ENCODE measurements around the gene REG4.

REG4 gene

DNA sequence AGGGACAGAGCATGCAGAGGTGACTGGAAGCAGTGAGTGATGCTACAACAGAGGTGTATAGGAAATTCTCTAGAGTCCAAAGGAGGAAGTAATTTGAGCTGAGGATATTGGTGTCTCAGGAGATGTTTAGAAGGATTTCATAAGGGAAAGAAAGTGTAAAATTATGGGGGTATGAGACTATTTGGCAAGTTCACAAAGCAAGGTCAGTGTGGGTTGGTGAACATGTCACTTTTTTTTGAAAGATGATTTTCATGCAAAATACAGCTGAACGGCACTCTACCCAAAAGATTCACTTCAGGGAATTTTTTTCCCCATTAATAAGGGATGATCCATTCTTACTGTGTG, 66.7 kb downstream of the REG4 start:
- TF ChIP-seq CTCF (conservative IDR thresholded peaks at IDR 0.05; ENCODE audit: low read depth, low read length) = no peak
- no peak overlapping the region for H3K4me3 ChIP-seq (ENCODE audit: low read length)
- no peak for DNase-seq (ENCODE audit: low read depth)

Data from retinal pigment epithelial cell (primary cell).